Ovary (tissue), 9 donors: ENCODE measurements around the gene WNT3. TPM values are rescaled to one million over a fixed set of nuclear protein-coding genes. Genes with fewer than 3 reads are reported as not detected.

Experiments
- DNase-seq, 5 donors: peaks; one replicate each; pipeline ENCODE4 v3.0.0-alpha.2; 2019 to 2020
- H3K27ac ChIP-seq, 2 donors: fragments of 200-600 bp; one replicate each; pipeline versions ENCODE4 v1.5.1 to v1.8.0; 2019 to 2022
- H3K27me3 ChIP-seq: fragments of 200-600 bp; one replicate; pipeline ENCODE4 v1.8.0; 2022
- H3K36me3 ChIP-seq: fragments of 200-600 bp; sonication (generic); one replicate; pipeline ENCODE4 v1.5.1; 2019
- H3K4me1 ChIP-seq: one replicate; pipeline ENCODE4 v1.8.1; 2013; ENCODE audit warnings: mild to moderate bottlenecking, moderate library complexity; ENCODE audit not compliant: insufficient read depth
- H3K4me3 ChIP-seq: fragments of 200-600 bp; sonication (generic); one replicate; pipeline ENCODE4 v1.5.1; 2017
- H3K9me3 ChIP-seq, 2 donors: fragments of 200-600 bp in 1 of 2; sonication (generic) in 1 of 2; one replicate each; pipeline versions ENCODE4 v1.5.1 to v1.8.1; 2013 to 2019; ENCODE audit warnings: mild to moderate bottlenecking in 1 of 2, moderate library complexity in 1 of 2
- EP300 ChIP-seq: sonication (generic); formaldehyde crosslinking; IDR thresholded peaks from one replicate; pipeline ENCODE4 v1.6.1; 2017; ENCODE audit warnings: antibody characterized with exemption
- POLR2A ChIP-seq: fragments of 450-650 bp; IDR thresholded peaks from one replicate; pipeline ENCODE4 v1.6.1; 2017; ENCODE audit warnings: antibody characterized with exemption, mild to moderate bottlenecking, moderate library complexity
- WGBS, 3 donors: extraction: QIAGEN DNeasy Blood & Tissue Kit in 1 of 3; methylation state at CpG; one replicate each; pipeline versions ENCODE4 v1.1.5 to v1.1.7; 2013 to 2017; 5-methylcytosine and 5-hydroxymethylcytosine counted together
- intact Hi-C, 4 donors: fragments of 100-400 bp; cut with DNase I; formaldehyde crosslinking; loops; one replicate each; pipeline versions ENCODE4 v1.11.0 to v1.15.1; 2022 to 2023
- polyA plus RNA-seq, 2 donors: library from polyadenylated mRNA; stranded (reverse); fragments of 200-250 nt in 1 of 2; fragments of 350-450 nt in 1 of 2; fragmentation: Illumina TruSeq in 1 of 2; extraction: RNeasy Lipid Tissue Mini Kit (QIAGEN cat#74804) in 1 of 2; gene quantifications; one replicate each; pipeline ENCODE4 v1.2.3, GENCODE V29; 2013 to 2014
- total RNA-seq, 7 donors: library from RNA; depleted of rRNA in 2 of 7; stranded (reverse); fragments of >200 nt in 2 of 7; fragmentation: NEBNext Ultra II Directional in 3 of 7; extraction: Animal tissue kit (Norgen Biotek cat#: 25700) in 3 of 7; gene quantifications; one replicate each; pipeline versions ENCODE4 v1.1.0 to v1.2.4, GENCODE V29; 2016 to 2023
- TF ChIP-seq, protein P1 (sequence below), 3 donors: fragments of 450-650 bp in 2 of 3; fragments of 200-600 bp in 1 of 3; IDR thresholded peaks; one replicate each; pipeline versions ENCODE4 v1.5.1 to v1.8.0; 2016 to 2022; ENCODE audit warnings: antibody characterized with exemption in 3 of 3, mild to moderate bottlenecking in 1 of 3
- donor health status: DM: no; HTN: no; CAD: no; lungs with moderate emphysema.
- donor health status: DM: no; HTN: no; CAD: no.
- donor health status: Bipolar disorder and iron deficiency.
- donor health status: DM: yes; HTN: yes; CAD: no.
- donor health status: DM: no; HTN: no; CAD: no.
- donor health status: DM: yes; HTN: yes; CAD: no.

WNT3 gene
- total and polyA plus RNA-seq, 9 donors: 0.23 to 1.7 (median 0.57) TPM; not detected in 1

DNA sequence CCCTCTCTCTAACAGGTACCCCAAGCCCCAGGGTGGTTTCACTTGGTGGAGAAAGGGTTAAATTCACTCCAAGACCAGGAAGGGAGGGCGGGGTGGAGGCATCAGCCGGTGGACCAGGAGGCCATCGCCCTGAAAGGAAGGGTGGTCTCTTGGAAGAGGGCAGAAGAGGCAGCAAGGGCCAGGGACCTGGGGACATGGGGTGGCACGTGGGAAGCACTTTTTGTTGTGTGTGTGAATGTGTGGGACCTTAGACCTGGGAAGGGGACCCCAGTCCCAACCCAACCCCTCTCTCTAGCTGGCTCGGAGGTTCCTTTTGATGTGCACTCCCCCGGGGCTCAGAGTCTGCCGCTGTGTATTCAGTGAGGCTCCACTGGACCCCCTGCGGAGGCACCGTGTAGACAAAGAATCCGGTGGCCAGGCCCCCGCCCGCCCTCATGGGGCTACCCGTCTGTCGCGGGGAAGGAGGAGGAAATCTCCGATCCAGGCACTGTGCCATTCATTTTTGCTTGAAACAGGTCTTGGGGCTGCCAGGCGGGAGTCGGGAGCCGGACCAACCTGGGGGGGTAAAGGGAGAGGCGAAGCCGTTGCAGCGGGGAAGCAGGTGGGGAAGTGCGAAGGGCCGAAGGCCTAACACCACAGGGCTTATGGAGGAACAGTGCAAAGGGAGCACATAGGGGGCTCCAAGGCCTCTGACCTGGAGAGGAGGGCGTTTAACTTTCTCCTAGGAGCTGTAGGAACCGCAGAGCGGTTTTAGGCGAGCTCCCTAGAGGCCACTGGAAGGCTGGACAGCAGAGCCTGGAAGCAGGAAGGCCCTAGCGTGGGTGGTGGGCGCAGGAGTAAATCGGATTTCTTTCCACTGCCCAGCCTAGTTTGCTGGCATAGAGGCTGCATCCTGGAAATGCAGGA, 3.2 kb upstream of the WNT3 start:
- Histone ChIP-seq H3K27me3 (no peaks in the 10 kb centered on the region), H3K27ac (no peak overlapping the region), H3K4me1 (peaks cover 4% of the 10 kb centered on the region), H3K4me3 (no peak overlapping the region), H3K9me3 (no peaks in the 10 kb centered on the region), H3K36me3 (no peaks in the 10 kb centered on the region)
- TF ChIP-seq POLR2A (no peak), EP300 (no peak)
- TF ChIP-seq, protein P1, sequence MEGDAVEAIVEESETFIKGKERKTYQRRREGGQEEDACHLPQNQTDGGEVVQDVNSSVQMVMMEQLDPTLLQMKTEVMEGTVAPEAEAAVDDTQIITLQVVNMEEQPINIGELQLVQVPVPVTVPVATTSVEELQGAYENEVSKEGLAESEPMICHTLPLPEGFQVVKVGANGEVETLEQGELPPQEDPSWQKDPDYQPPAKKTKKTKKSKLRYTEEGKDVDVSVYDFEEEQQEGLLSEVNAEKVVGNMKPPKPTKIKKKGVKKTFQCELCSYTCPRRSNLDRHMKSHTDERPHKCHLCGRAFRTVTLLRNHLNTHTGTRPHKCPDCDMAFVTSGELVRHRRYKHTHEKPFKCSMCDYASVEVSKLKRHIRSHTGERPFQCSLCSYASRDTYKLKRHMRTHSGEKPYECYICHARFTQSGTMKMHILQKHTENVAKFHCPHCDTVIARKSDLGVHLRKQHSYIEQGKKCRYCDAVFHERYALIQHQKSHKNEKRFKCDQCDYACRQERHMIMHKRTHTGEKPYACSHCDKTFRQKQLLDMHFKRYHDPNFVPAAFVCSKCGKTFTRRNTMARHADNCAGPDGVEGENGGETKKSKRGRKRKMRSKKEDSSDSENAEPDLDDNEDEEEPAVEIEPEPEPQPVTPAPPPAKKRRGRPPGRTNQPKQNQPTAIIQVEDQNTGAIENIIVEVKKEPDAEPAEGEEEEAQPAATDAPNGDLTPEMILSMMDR (IDR thresholded peaks at IDR 0.05): no peak
- intact Hi-C loops: no loop called here
- no peak for DNase-seq
- WGBS, 3 donors: 11 to 14% (median 12%) methylated on average over 31 of the region's 31 CpGs

DNA sequence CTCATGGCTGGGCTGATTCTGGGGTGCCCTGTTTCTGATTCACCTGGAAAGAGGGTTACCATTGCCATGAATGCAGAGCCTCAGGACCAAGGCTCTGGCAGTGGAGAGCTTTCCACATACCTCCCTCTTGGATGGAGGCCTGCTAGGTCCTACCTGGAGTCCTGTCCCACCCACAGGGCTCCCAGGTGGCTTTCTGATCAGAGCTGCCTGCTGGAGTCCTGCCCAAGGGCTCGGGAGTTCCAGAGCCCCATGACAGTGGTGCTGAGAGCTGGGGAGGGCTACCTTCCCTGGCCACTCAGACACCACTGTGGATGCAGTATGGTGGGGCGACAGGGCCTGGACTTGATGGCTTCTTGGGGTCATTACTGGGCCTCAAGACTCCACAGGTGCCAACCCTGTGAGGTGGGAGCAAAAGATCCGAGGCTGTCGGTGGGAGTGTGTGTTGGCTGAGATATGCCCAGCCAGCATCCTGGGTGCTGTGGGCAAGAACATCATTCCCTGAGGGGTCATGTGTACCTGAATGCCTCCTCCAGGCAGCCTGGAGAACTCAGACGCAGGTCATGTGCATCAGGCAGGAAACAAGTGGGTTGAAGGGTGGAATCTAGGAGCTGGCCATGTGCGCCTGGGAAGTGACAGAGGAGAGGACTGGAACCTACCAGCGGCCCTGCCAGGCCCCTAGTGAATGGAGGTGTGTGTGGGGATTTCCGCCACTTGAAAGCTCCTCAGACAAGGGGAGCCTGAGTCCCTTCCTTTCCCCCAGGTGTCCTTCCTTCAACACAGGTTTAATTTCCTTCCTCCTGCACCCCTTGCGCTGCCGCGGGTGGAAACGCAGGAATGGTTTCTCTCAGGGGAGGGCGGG, 2.3 kb upstream of the WNT3 start:
- DNase-seq: no peak
- Histone ChIP-seq H3K36me3 (no peaks in the 10 kb centered on the region), H3K9me3 (no peaks in the 10 kb centered on the region), H3K4me3 (no peak overlapping the region), H3K27ac (no peak overlapping the region), H3K27me3 (no peaks in the 10 kb centered on the region), H3K4me1 (peaks cover 4% of the 10 kb centered on the region)
- TF ChIP-seq POLR2A: no peak
- TF ChIP-seq, protein P1 (IDR thresholded peaks at IDR 0.05): no peak
- no peak for TF ChIP-seq EP300
- 43 to 47% (median 46%) methylated on average over 13 of the region's 13 CpGs for WGBS, 3 donors
- intact Hi-C loops: no loop called here

DNA sequence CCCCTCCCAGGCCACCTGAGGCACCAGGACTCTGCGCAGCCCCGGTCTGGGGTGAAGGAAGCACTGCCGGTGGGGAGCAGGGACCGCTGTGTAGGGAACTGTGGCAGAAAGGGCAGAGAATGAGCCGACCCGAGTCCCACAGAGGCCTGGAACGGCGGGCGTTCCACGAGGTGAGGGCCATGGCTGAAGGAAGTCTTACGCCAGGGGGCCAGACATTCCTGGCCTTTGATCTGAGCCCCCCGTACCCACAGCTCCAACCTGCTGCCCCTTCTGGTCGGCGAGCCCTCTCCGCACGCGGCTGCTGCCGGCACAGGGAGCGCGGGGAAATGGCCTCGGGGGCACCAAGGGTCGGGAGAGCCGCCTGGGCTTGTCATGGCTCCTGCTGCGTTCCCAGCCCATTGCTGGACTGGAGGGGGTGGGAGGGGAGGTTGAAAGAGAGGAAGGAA, 1.4 kb upstream of the WNT3 start:
- intact Hi-C loops: no loop called here
- Histone ChIP-seq H3K4me3 (no peak overlapping the region), H3K9me3 (no peaks in the 10 kb centered on the region), H3K27me3 (no peaks in the 10 kb centered on the region), H3K4me1 (peaks cover 4% of the 10 kb centered on the region), H3K36me3 (no peaks in the 10 kb centered on the region), H3K27ac (no peak overlapping the region)
- no peak for DNase-seq
- TF ChIP-seq POLR2A (no peak), EP300 (no peak)
- TF ChIP-seq, protein P1 (IDR thresholded peaks at IDR 0.05): no peak
- 19 to 29% (median 25%) methylated on average over 19 to 24 of the region's 24 CpGs for WGBS, 3 donors
